SK-N-SH treated with all-trans-retinoic acid at 6 μM for 48 hours (cell line): ENCODE data around the gene SELENON.

ENCODE experiments used
- ATAC-seq: fragments of 200-7000 bp; cut with Tn5 transposase; 3 replicates; pipeline ENCODE4 v1.9.1; 2020; ENCODE audit warnings: mild to moderate bottlenecking, moderate library complexity
- ARNTL ChIP-seq: fragments of 450-650 bp; formaldehyde crosslinking; IDR thresholded peaks from 2 replicates; pipeline ENCODE4 v1.5.0; 2020; ENCODE audit warnings: low read depth, mild to moderate bottlenecking, moderate library complexity, borderline replicate concordance
- CSDC2 ChIP-seq: fragments of 250-450 bp; sonication (Bioruptor Pico); IDR thresholded peaks from 2 replicates; pipeline ENCODE4 v1.5.0; 2020; ENCODE audit warnings: mild to moderate bottlenecking, moderate library complexity
- CSRNP3 ChIP-seq: fragments of 250-450 bp; sonication (Bioruptor Pico); IDR thresholded peaks from 2 replicates; pipeline ENCODE4 v1.5.1; 2021; ENCODE audit warnings: mild to moderate bottlenecking, moderate library complexity
- ESRRG ChIP-seq: fragments of 250-450 bp; sonication (Bioruptor Pico); IDR thresholded peaks from 2 replicates; pipeline ENCODE4 v1.6.1; 2021; ENCODE audit warnings: mild to moderate bottlenecking
- ISL1 ChIP-seq: fragments of 250-450 bp; sonication (Bioruptor Pico); IDR thresholded peaks from 2 replicates; pipeline ENCODE4 v2.1.2; 2022; ENCODE audit warnings: mild to moderate bottlenecking, moderate library complexity
- OSR1 ChIP-seq: fragments of 250-450 bp; sonication (Bioruptor Pico); IDR thresholded peaks from 2 replicates; pipeline ENCODE4 v1.8.0; 2022; ENCODE audit warnings: moderate library complexity, mild to moderate bottlenecking, inconsistent platforms
- PATZ1 ChIP-seq: fragments of 250-450 bp; sonication (Bioruptor Pico); IDR thresholded peaks from 2 replicates; pipeline ENCODE4 v1.8.0; 2020; ENCODE audit warnings: mild to moderate bottlenecking, moderate library complexity, borderline replicate concordance
- PPARA ChIP-seq: fragments of 250-450 bp; sonication (Bioruptor Pico); IDR thresholded peaks from 2 replicates; pipeline ENCODE4 v1.5.0; 2020; ENCODE audit warnings: mild to moderate bottlenecking, borderline replicate concordance
- SNAI2 ChIP-seq: fragments of 250-450 bp; sonication (Bioruptor Pico); IDR thresholded peaks from 2 replicates; pipeline ENCODE4 v1.5.0; 2020; ENCODE audit warnings: mild to moderate bottlenecking, moderate library complexity
- TCF4 ChIP-seq: fragments of 250-450 bp; sonication (Bioruptor Pico); IDR thresholded peaks from 2 replicates; pipeline ENCODE4 v1.8.0; 2021; ENCODE audit warnings: mild to moderate bottlenecking, moderate library complexity, borderline replicate concordance
- TOX ChIP-seq: fragments of 250-450 bp; sonication (Bioruptor Pico); IDR thresholded peaks from 2 replicates; pipeline ENCODE4 v1.8.0; 2021; ENCODE audit warnings: mild to moderate bottlenecking, moderate library complexity, borderline replicate concordance
- TSHZ2 ChIP-seq: fragments of 250-450 bp; sonication (Bioruptor Pico); IDR thresholded peaks from 2 replicates; pipeline ENCODE4 v1.5.0; 2020; ENCODE audit warnings: mild to moderate bottlenecking, moderate library complexity
- ZC3H10 ChIP-seq: fragments of 250-450 bp; sonication (Bioruptor Pico); IDR thresholded peaks from 2 replicates; pipeline ENCODE4 v1.5.1; 2021; ENCODE audit warnings: mild to moderate bottlenecking, moderate library complexity
- ZFP30 ChIP-seq: fragments of 450-650 bp; formaldehyde crosslinking; IDR thresholded peaks from 2 replicates; pipeline ENCODE4 v1.5.0; 2022; ENCODE audit warnings: mild to moderate bottlenecking, moderate library complexity
- ZNF565 ChIP-seq: fragments of 450-650 bp; formaldehyde crosslinking; conservative IDR thresholded peaks from 2 replicates; pipeline ENCODE4 v1.5.0; 2020; ENCODE audit warnings: low read depth, mild to moderate bottlenecking, moderate library complexity
- ZNF70 ChIP-seq: fragments of 450-650 bp; formaldehyde crosslinking; IDR thresholded peaks from 2 replicates; pipeline ENCODE4 v1.5.0; 2020; ENCODE audit warnings: mild to moderate bottlenecking, moderate library complexity
- ZNF8 ChIP-seq: fragments of 450-650 bp; formaldehyde crosslinking; IDR thresholded peaks from 2 replicates; pipeline ENCODE4 v1.5.0; 2020; ENCODE audit warnings: mild to moderate bottlenecking, moderate library complexity
- TF ChIP-seq, protein P1 (sequence below): fragments of 250-450 bp; sonication (Bioruptor Pico); IDR thresholded peaks from 2 replicates; pipeline ENCODE4 v1.8.0; 2021; ENCODE audit warnings: low read depth, mild to moderate bottlenecking, moderate library complexity, borderline replicate concordance

SELENON gene

DNA sequence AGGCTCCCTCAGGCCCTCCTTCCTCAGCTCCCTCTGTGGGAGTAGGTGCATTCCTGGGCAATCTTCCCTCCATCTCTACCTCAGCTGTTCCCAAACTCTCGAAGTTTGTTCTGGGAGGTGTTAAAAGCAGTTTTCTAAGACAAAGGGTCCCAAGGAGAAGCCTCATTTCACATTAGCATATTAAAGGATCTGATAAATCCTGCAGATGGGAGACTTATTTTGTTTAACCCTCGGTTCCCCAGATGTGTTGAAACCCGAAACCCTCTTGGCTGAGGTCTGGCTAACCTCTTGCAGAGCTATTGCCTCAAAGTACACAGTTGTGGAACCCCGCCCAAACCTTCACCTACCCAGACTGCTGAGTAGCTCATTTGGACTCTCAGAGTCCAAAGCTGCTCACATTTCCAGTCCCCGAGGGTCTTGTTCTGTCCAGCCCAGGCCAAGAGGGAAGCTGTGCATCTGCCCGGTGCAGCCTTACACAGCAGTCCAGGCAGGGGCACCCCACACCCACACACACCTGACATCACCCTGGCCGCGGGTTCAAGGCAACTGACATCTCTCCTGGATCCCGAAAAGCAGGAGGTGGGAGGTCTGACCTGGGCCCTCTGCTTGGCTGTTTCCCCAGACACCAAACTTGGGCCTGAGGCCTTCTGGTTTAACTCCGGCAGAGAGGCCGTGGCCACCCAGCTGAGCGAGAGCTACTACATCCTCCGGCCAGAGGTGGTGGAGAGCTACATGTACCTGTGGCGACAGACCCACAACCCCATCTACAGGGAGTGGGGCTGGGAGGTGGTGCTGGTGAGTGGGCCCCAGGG lies 19.5 kb upstream of the SELENON start (continued):
- TF ChIP-seq TSHZ2 (no peak), ARNTL (CRISPR knock-in tag) (no peak), PATZ1 (CRISPR knock-in tag) (no peak), ISL1 (CRISPR knock-in tag) (no peak), ZNF70 (CRISPR knock-in tag) (no peak)

DNA sequence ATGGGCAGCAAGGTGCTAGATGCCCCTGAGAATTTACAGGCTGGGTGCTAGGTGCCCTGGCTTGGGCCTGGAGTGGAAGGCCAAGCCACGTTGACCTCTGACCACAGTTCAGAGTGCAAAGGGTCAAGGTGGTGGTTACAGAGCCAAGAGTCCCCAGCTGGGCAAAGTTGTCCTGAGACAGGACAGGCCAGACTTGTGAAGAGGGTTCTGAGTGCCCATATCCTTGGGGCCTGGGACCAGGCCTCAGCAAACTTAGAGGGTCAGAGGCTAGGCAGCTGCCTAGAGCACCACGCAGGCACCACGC lies 18.9 kb upstream of the SELENON start:
- ATAC-seq, result no peak
- TF ChIP-seq TCF4 (CRISPR knock-in tag) (no peak), ZNF565 (CRISPR knock-in tag) (no peak)

- no peak for ATAC-seq
- TF ChIP-seq OSR1 (CRISPR knock-in tag) (no peak), ZNF565 (CRISPR knock-in tag) (no peak), PPARA (CRISPR knock-in tag) (no peak), ZFP30 (no peak), CSDC2 (CRISPR knock-in tag) (no peak), ARNTL (CRISPR knock-in tag) (no peak)
- TF ChIP-seq, protein P1, sequence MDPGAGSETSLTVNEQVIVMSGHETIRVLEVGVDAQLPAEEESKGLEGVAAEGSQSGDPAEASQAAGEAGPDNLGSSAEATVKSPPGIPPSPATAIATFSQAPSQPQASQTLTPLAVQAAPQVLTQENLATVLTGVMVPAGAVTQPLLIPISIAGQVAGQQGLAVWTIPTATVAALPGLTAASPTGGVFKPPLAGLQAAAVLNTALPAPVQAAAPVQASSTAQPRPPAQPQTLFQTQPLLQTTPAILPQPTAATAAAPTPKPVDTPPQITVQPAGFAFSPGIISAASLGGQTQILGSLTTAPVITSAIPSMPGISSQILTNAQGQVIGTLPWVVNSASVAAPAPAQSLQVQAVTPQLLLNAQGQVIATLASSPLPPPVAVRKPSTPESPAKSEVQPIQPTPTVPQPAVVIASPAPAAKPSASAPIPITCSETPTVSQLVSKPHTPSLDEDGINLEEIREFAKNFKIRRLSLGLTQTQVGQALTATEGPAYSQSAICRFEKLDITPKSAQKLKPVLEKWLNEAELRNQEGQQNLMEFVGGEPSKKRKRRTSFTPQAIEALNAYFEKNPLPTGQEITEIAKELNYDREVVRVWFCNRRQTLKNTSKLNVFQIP, result no peak
Observed at GRCh38 chr1:25782608-25783201, 17.3 kb upstream of the SELENON start.

DNA sequence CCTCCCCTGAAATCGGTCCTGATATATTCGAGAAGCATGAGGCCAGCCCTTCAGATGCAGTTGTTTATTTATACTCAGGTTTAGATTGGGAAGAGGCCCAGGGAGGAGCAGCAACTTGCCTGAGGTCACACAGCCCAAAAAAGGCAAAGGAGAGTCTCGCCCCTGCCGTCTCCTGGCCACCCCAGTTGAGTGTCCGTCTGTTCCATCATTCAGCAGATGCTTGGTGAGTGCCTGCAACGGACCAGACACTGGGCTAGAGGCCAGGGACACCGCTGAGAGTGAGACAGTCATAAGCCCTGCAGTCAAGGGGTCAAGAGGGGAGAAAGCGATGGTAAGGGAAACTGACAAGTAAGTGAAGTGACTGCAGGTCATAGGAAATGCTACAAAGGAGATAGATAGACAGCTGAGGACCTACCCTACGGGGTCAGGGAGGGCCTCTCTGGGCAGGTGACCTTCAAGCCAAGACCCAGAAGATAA lies 15.4 kb upstream of the SELENON start:
- no peak for ATAC-seq
- TF ChIP-seq TOX (CRISPR knock-in tag), result no peak
- TF ChIP-seq ZFP30, result no peak
- TF ChIP-seq SNAI2, result no peak
- TF ChIP-seq TCF4 (CRISPR knock-in tag), result no peak
- TF ChIP-seq ZNF70 (CRISPR knock-in tag), result no peak
- no peak for TF ChIP-seq CSDC2 (CRISPR knock-in tag)
- TF ChIP-seq CSRNP3 (CRISPR knock-in tag), result no peak
- no peak; the same call in 1 of the 2 replicates for TF ChIP-seq TSHZ2
- TF ChIP-seq PATZ1 (CRISPR knock-in tag), result no peak
- TF ChIP-seq ESRRG (CRISPR knock-in tag), result no peak
- no peak for TF ChIP-seq ZNF8 (CRISPR knock-in tag)
- no peak for TF ChIP-seq ZNF565 (CRISPR knock-in tag)
- no peak for TF ChIP-seq ISL1 (CRISPR knock-in tag)
- TF ChIP-seq, protein P1, result no peak
- TF ChIP-seq ZC3H10, result no peak
- TF ChIP-seq, all 23 proteins: peak for 0
